Fibroblast of peridontal ligament (primary cell): ENCODE data around the gene SLC39A1.
"Not testable (repeated sequence)": the region's sequence is repeated elsewhere in the genome, so short reads cannot be mapped to it uniquely, and the experiment has no call there.

ENCODE experiments used
- DNase-seq: peaks from one replicate; pipeline ENCODE4 v3.0.0-alpha.2; 2010; ENCODE audit errors: extremely low read depth

SLC39A1 gene

DNA sequence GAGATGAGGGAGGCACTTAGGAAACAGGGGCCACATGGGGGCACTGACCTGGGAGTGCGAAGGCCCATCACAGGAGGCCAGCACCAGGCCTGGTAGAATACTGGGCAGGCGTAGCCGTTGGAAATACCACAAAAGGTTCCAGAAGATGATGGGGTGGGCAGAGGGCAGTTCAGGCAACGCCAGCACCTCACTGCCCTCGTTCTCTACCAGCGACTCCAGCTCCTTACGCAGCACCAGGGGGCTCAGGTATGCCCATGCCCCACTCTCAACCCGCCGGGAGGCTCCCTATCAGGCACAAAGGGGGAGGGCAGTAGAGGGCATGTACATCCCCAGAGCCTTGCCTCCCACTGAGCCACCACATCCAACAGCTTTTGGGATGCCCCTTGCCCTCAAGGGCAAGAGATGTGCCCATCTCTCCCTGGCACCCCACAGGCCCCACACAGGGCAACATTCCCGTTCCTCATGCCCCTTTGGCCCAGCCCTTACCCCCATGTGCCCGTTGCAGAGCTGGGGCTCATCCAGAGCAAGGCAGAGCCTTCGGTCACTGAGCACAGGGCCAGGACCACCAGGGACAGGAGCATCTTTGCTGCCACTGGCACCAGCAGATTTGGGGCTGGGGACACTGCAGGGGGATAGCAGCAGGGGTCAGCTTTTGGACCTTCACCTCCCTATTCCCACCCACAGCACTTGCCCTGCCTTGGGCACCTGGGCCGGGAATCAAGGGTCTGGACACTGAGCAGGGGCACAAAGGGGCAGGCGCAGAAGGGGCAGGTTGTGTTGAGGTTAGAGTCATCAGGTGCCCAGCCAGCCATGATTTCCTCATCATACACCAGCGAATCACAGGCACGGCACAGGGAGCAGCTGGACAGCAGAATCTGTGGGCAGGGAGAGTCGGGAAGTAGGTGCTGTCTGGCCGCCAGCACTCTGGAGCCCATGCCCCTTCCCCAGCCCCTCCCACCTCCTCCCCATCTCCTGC lies 30.9 kb downstream of the SLC39A1 start:
- DNase-seq, result no peak

DNA sequence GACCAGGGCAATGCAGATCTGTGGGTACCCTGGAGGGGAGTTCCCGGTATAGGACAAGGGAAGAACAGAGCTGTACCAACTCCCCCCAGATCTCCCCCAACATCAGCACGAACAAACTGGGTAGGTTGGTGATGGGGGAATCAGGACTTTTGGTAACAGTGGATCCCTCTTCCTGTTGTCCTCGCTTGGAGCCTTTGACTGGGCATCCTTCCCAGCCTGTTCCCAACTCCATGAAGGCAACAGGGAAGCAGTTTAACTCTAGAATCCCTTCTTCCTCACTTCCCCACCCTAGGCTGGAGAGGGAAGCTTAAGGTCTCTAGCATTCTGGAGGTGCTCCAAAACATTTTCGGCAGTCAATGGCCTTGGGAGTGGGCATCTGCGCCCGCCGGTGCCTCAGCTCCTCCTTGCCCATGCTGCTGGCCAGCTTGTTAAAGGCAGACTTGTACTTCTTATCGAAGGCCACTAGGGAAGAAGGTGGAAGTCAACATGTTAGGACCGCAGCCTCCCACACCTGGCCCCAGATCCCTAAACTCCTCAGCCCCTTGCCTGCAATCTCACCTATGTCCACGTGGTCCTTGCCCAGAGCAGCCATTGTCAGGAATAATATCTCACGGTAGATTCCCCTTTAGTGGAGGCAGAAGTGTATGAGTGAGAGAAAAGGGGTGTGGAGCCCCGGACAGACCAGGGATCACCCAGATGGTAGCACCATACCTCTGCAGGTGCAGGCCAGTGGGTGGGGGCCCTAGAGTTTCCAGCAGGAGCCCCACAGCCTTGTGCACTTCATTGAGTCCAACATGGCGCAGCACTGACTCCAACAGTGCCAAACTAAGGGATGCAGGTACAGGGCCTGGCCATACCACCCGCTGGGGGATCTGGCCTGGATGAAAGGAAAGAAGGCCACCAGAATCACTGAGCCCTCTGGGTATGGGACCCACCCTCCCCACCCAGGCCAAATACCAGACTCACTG lies 33.1 kb downstream of the SLC39A1 start:
- no peak for DNase-seq

DNA sequence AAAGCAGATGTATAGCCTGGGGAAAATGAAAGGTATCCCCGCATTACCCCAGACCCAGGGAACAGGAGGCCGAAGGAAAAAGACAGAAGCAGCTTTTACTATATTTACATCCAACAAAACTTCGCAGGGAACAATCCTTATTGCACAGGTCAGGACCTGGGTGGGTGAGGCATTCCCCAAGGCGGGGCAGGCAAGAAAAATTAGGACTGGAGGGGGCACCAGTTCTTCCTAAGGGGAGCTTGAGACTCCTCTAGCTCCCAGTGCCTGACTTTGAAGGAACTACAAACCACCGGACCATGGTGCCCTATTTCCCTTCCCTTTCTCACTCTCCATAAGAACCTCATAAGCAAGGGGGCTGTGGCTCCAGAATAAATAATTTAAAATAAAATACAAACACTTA lies 33.9 kb downstream of the SLC39A1 start:
- DNase-seq, result no peak

DNA sequence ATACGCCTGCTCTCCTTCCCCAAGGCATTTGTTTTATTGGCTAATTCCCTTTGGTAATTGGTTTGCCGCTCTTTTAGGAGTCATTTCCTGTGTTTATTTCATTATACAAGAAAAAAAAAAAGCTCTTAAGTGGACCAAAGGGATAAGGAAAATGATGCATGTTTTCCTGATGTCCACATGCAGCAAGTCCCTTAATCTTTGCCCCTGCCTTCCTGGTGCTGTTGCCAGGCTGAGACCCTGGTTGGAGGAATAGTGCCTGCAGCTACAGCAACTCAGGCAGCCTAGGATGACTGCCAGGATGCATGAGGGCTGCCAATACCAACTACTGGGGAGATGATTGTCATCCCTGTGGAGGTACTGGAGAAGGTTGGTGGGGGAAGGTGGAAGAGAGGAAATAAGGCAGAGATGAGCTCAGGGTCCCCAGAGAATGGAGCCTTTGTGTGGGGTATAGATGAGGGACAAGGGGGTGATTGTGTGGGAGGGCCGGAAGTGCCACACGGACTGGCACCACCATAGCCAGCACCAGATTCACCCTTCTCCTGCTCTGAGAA lies 34.5 kb downstream of the SLC39A1 start:
- peak; percentile 42 for DNase-seq

DNA sequence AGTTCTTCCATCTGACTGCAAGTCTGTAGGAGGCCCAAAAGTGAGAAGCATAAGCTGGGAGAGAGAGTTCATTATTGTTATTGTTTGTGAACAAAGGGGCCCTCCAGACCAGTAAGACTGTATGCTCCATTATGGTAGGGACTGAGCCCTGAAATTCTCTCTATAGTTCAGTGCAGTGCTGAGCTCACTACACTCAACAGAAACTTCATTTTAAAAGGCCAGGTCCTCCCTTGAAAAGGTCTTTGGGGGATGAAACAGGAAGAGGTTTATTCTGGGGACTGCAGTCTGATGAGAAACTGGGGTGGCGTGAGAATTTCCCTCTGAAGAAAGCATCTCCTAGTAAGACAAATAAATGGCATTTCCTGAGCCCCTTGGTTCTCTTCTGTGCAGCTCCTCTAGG lies 35.1 kb downstream of the SLC39A1 start:
- DNase-seq, result no peak

DNA sequence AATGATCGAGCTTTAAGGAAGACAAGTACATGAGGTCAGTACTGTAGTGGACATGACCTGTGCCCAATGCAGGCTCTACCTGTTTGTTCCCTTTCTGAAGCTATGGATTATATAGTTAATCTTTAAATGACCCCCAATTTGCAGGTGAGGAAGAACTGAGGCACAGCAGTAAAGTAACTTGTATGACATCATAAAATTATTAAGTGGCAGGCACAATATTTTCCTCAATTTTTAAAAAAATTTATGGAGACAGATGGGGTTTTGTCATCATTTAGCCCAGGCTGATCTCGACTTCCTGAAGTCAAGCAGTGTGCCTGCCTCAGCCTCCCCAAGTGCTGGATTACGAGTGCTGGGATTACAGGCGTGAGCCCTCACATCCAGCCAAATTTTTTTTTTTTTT lies 36.9 kb downstream of the SLC39A1 start:
- no peak for DNase-seq

DNA sequence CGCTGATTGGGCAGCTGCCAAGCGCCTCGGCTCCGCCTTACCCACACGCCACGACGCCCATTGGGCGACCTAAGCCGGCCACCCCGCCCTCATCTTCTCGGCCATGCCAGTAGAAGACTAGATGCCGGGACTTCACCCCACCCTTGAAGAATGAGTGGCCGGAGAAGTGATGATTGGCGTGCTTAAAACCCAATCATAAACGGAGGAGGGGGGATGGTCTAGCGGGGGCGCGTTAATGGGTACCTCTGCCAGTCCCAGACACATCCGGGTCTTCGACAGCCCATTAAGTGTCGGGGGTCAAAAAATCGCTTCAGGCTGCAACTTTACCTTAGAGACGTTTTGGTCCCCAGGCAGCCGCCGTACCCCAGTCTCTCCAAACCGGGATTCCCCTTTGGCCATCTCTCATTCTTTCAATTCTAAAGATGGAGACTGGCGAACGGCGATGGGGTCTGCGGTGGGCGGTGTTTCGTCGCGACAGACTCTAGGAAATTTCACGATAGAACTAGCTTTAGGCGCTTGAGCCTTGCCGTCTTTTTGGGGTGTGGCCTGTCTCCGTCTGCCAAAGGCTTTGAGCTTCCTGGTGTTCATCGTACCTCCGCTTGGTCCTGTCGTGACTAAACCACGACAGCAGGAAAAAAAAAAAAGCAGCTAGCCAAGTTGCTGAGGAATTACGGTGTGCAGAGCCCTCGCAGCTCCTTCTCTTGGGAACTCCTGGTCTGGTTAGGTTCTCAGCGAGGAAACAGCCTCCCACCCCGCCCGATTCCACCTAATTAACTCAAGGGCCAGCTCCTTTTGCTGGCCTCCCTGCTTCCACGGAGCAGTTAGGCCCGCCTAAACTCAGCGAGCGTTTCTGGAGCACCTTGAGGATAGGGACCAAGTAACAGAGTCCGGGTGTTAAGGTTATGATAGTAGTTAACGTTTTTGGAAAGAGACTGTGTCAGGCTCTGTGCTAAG lies 40.1 kb downstream of the SLC39A1 start, which contains the start of gene GATAD2B:
Gene GATAD2B, minus strand, starts transcription at position 1 of the 954 bp plus-strand sequence. CDS start 94,625 bp downstream, outside the sequence.
- DNase-seq, result peak; percentile 100

DNA sequence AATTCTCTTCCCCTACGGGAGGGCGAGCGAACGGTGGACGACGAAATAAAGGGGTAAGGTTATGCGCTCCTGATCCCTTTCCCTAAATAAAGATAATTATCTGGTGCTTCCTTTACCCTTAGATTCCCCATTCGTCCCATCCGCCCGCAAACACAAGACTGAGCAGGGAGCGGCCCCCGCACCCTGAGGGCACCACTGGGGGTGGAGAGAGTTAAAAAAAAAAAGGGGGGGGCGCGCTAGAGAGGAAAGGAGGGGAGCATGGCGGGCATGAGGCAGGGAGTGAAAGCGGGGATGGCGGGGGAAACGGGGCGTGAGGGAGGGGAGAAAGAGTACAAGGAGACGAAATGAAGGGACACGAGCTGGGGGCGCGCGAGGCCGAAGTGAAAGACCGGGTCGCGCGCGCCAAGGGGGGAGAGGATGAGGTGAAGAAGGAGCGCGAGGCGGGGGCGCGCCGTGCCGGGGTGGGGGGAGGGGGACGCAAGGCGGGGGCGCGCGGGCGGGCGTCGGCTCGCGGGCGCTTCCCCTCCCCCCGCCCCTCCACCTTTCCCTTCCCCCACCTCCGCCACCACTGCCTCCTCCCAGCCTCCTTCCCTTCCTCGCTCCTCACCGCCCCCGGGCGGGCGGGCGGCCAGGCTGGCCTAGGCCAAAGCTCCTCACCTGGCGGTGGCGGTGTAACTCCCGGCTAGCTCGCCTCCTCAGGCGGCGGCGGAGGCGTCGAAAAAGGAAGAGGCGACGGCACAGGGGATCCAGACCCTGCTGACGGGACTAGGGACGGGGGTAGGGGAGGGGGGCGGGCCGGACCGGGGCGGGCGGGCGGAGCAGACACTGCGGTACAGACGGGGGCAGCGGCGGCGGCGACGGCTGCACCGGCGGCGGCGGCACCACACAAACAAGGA lies 41.0 kb downstream of the SLC39A1 start:
- DNase-seq, result no peak

DNA sequence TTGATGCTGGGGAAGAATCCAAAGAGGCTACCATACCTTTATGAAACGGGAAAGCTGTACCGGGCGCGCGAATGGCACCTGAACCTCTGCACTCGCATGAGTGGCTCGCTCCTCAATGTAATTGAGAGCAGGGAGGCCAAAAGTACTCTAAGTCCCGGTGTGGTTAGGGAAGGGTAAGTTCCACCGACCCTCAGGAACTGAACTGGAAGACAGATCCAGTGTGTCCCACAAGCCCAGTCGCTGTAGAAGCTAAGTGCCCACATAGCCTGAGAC lies 41.6 kb downstream of the SLC39A1 start:
- DNase-seq, result no peak

DNA sequence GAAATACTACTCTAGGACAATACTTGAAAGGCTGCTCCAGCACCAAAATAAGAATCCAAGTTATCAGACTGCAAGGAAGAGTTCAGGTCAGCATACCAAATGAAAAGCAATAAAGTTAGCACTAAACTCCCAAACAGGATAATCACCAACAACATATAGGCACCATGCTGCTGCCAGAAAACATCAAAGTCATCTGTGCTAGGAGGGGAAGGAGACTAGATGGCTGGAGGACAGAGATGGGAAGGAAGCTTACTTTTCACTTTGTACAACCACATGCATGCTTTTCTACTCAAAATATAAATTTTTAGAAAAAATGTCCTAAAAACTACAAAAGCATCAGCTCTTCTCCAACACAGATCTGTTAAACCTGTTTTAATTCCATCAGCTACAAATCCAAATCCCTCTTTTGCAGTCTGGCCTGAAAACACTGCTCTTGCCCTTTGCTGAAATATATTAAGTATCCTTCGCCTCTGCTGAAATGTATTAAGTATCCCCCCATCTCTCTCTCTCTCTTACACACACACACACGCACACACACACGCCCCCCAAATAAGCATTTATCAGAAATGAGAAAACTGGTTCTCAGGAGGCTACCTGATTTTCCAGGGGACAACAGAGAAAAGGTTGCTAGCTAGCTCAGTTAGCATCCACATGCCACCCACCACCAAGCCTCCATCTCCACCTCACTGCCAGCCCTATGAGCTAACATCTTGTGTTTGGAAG lies 42.1 kb downstream of the SLC39A1 start:
- DNase-seq, result no peak

DNA sequence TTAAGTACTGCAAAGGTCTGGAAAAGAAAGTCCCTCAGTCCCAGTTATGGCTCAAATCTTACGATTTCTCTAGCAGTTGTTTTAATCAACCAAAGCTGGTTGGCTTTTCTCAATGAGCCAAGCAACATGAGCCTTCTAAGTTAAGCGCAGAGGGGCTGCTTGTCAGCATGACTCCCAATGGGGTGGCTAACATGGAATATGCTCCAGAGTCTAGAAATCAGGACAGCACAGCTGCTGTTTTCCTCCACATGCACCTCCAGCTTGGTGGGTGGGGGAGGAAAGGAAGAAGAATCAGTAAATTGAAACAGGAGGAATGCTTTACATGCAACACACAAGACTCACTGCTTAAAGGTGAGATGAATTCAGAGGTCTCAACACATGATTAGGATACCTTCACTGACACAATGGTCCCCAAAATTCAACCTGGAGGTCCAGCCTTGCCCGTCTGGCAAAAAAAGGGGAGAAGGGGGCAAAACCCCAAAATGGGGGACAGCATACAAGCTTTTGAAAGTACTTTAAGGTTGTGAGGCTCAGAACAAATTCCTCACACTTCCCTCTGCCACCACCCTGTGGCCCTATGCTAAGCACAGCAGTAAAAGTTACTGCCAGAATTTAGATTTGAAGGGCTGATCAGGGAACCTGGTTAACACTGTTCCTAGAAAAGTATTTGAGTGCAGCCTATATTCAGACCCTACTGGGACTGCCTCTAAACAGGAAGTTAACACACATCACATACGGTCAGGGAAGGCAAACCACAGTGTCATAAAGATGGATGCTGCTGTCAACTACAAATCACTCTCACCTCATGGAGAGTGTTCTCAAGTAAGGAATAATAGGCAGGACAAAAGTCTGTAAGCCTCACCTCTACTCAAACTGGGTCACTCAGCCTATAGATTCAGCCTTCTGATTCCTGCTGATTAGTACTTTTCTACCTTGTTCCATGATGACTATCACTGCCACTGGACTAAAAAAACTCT lies 43.2 kb downstream of the SLC39A1 start:
- DNase-seq, result peak; percentile 41

DNA sequence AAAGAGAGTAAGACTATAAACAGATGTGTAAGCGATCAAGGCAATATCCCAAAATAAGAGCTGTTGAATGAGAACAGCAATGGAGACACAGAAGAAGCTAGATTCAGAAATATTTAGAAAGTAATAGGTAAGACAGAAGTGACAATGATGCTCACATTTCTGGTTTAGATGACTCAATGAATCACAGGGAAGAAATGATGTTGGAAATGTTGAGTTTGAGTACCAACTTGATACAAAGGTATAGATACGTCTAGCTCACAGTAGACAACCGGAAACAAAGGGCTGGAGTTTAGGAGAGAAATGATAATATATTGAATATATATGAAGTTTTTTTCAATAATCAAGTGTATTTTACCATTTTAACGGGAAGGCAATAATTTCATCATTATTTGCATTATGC lies 47.0 kb downstream of the SLC39A1 start:
- DNase-seq, result no peak

DNA sequence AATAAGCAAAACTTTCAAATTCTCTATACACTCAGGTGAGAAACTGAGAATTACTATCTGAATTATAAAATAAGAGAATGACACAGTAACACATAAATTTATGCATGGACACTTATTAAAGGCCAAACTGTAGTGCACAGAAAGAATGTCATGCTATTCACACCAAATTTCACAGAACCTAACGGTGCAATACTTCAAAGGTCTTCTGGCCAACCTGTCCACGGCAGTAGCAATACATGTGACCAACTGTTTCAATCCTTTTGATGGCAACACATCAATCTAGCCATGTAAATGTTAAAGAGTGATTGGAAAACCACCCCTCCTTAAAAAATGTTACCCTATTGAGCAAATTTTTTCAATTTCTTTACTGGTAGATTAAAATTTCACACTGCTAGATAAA lies 51.0 kb downstream of the SLC39A1 start:
- no peak for DNase-seq

DNA sequence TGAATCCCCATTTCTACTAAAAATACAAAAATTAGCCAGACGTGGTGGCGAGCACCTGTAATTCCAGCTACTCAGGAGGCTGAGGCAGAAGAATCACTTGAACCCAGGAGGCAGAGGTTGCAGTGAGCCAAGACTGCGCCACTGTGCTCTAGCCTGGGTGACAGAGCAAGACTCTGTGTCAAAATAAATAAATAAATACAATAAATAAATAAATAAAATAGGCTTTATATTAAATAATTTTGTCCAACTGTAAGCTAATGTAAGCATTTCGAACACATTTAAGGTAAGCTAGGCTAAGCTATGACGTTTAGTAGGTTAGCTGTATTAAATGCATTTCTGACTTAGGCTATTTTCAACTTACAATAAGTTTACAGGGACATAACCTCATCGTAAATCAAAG lies 52.8 kb downstream of the SLC39A1 start:
- not testable (repeated sequence) for DNase-seq
